ENCODE measurements around the gene TAS2R1.

GRCh38 chr5:9626955-9627354 lies 3.2 kb downstream of the TAS2R1 start:
- TF ChIP-seq, protein P1, sequence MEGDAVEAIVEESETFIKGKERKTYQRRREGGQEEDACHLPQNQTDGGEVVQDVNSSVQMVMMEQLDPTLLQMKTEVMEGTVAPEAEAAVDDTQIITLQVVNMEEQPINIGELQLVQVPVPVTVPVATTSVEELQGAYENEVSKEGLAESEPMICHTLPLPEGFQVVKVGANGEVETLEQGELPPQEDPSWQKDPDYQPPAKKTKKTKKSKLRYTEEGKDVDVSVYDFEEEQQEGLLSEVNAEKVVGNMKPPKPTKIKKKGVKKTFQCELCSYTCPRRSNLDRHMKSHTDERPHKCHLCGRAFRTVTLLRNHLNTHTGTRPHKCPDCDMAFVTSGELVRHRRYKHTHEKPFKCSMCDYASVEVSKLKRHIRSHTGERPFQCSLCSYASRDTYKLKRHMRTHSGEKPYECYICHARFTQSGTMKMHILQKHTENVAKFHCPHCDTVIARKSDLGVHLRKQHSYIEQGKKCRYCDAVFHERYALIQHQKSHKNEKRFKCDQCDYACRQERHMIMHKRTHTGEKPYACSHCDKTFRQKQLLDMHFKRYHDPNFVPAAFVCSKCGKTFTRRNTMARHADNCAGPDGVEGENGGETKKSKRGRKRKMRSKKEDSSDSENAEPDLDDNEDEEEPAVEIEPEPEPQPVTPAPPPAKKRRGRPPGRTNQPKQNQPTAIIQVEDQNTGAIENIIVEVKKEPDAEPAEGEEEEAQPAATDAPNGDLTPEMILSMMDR (IDR thresholded peaks at IDR 0.05), result no peak
- no peak for TF ChIP-seq POLR2A (IDR thresholded peaks at IDR 0.05)

All from suprapubic skin (tissue), 3 donors.